Esophagus (tissue), 2 donors: ENCODE results near the gene ACY1. TPM values are rescaled to one million over a fixed set of nuclear protein-coding genes. Genes with fewer than 3 reads are reported as not detected.

ENCODE experiments used
- polyA plus RNA-seq, 2 donors: library from polyadenylated mRNA; stranded (reverse); fragments of 200-250 nt; gene quantifications; one replicate each; pipeline ENCODE4 v1.2.3, GENCODE V29; 2013
- donor health status: healthy with polysubstance abuse.
- donor health status: Bipolar disorder and iron deficiency.

ACY1 gene
- polyA plus RNA-seq, 2 donors = 22.4 to 23.2 TPM

Other genes with a start within 250 kb of the ACY1 start
- not detected for gene IQCF6, start 204.3 kb upstream of the ACY1 start, polyA plus RNA-seq
- gene IQCF2, start 121.9 kb upstream of the ACY1 start, polyA plus RNA-seq = not detected
- gene IQCF5, start 107.9 kb upstream of the ACY1 start, polyA plus RNA-seq = not detected
- not detected for gene IQCF1, start 80.2 kb upstream of the ACY1 start, polyA plus RNA-seq
- gene RRP9, start 41.6 kb upstream of the ACY1 start, polyA plus RNA-seq = 10 to 100 TPM; 16.4 to 22.9 TPM
- gene PARP3, start 41.2 kb upstream of the ACY1 start, polyA plus RNA-seq = 10 to 100 TPM in 1 of 2 donors, 1 to 10 TPM in 1; 8.2 to 11.8 TPM
- gene GPR62, start 28.2 kb upstream of the ACY1 start, polyA plus RNA-seq = under 1 TPM; 0.05 to 0.06 TPM
- 10 to 100 TPM; 11.7 to 18.7 TPM for gene PCBP4, start 16.1 kb upstream of the ACY1 start, polyA plus RNA-seq
- gene ABHD14B, start 9.5 kb upstream of the ACY1 start, polyA plus RNA-seq = 10 to 100 TPM; 29.6 to 40.5 TPM
- 10 to 100 TPM in 1 of 2 donors, 1 to 10 TPM in 1; 8.0 to 12.9 TPM for gene ABHD14A, start 8.5 kb upstream of the ACY1 start, polyA plus RNA-seq
- gene RPL29, start 12.4 kb downstream of the ACY1 start, polyA plus RNA-seq = 1,000 to 10,000 TPM; 2,351 to 2,556 TPM
- gene DUSP7, start 73.0 kb downstream of the ACY1 start, polyA plus RNA-seq = 10 to 100 TPM; 18.2 to 35.2 TPM
- 1 to 10 TPM; 1.7 to 5.2 TPM for gene POC1A, start 170.9 kb downstream of the ACY1 start, polyA plus RNA-seq
- gene ALAS1, start 214.6 kb downstream of the ACY1 start, polyA plus RNA-seq = 10 to 100 TPM; 17.2 to 36.4 TPM
- under 1 TPM; 0.10 to 0.14 TPM for gene TLR9, start 242.1 kb downstream of the ACY1 start, polyA plus RNA-seq